CD4-positive, alpha-beta T cell treated with Interleukin-21 for 1 hour (primary cell): ENCODE results near the gene PARS2.

Source experiments
- DNase-seq: peaks from one replicate; pipeline ENCODE4 v3.0.0-alpha.2; 2020

Gene PARS2

DNA sequence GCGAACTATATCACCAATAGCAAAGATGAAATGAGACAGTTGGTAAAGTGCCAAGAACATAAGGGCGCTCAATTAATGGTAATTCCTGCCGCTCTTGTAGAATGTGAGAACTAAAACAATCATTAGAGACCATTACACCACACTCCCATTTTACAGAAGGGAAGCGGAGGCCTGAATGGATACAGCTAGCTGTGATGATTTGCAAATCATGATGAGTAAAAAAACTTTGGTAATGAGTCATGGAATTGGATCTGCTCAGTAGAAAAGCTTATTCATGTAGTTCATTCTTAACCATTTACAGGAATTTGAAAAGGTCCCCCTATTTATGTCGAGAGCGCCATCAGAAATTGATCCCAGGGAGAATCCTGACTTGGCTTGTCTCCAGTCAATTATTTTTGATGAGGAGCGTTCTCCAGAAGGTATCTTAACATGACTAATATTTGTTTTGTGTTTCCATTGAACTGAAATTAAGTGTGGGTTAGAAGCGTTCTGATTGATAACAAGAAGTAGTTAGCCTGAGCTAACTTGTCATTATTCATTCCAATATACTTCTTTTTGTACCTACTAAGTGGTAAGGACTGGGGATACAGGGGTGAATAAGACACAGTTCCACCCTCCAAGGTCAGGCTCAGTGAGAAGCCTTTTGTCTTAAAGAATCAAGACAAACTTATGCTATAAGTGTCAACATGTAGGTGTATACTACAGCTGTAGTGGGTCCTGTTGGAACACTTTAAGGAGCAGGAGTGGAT is 47.9 kb downstream of the PARS2 start:
- no peak for DNase-seq

DNA sequence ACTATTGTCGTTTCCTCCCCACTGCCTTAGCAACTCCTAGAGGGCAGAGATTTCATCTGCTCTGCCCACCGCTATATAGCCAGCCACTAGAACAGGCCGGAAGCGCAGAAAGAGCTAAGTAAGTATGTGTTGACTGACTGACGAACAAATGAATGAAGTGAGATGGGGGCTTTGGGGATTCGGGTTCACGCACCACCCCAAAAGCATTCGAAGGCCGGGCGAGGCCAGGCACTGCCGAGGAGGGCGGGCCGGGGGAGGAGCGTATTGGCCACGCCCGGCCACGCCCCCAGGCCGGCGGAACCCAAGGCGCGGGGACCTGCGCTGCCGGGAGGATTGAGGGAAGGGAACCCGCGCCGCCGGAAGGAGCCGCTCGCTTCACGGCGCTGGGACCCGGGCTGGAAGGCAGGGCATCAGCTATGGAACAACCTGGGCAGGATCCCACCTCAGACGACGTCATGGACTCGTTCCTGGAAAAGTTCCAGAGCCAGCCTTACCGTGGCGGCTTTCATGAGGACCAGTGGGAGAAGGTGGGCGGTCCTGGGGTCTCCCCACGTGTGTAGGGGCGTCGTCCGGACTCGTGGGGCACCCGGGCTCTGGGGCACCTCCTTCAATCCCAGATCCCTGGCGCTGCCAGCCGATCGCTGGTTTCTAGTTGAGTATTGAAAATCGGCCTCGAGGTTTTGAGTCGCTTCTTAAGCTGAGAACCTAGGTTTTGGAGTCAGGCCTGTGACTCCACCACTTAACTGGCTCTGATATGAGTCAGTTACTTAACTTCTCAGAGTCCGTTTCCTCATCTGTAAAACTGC is 48.6 kb downstream of the PARS2 start, which contains the start of gene TTC4:
TSS of gene TTC4 (plus strand) at position 369 of the 806 bp plus-strand sequence. CDS start at position 417, 48 bp downstream.
- DNase-seq: peak; percentile 85

DNA sequence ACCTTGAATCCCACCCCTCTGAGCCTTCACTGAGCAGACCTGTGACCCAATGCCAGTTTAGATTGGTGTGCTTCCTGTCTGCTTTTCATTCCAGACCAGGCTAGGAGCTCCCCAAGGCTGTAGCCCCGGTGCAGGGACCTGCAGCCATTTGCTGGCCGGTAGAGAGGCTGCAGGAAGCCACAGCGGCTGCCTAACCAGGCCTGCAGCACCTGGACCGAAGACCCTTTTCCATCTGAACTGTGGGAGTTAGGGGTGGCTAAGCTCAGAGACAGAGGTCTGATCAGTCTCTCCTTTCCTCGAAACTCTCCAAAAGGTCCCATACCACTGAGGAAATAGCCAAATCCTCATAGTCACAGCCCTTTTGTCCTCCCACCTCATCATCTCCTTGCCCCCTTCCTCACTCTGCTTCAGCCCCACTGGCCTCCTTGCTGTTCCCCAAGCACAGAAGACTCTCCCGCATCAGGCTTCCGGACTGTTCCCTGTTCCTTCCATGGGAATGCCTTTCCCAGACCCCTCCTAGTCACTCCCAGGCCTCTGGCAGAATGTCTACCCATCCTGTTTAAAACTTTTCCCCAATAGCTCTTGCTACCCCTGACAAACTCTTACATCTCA is 49.3 kb downstream of the PARS2 start:
- DNase-seq: no peak

DNA sequence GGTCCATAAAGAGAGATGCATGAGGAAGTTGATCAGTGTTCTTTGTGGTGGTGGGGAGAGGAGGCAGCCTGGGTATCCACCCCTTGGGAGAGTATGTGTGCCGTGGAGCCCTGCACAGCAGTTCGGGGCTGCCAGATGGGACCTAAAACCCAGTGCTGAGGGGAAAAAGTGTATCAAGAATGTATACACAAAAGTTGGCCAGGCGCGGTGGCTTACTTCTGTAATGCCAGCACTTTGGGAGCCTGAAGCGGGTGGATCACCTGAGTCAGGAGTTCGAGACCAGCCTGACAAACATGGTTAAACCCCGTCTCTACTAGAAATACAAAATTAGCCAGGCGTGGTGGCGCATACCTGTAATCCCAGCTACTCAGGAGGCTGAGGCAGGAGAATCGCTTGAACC is 52.8 kb downstream of the PARS2 start:
- DNase-seq: no peak

DNA sequence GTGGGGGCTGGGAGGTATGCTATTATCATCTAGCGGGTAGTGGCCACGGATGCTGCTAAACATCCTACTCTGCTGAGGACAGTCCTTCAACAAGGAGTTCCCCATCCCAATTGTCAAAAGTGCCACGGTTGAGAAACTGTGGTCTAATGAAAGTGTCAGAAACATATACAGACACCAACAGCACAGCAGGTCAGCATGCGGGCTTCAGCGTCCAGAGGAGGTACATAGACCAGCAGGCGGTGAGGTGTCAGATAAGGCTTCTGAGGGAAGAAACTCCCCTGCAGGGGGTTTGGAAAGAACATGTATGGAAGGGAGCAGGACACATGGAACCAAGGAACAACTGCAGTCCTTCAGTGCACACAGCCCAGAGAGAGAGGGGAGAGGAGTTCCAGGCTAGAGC is 53.5 kb downstream of the PARS2 start:
- DNase-seq: no peak

DNA sequence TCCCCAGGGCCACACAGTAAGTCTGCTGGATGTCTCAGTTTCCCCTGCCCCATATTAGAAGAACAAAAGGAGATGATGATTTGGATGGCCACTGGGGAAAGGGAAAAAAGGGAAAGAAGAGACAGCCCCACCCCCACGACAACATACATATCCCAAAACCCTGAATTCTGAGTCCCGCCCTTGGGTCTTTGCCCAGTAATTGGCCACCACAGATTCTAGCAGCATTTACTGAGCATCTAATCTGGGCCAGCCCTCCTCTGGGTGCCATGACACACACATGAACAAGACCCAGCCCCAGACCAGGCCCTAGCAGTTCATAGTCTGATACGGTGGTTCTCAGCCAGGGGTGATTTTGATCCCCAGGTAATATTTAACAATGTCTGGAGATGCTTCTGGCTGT is 53.9 kb downstream of the PARS2 start:
- DNase-seq: no peak

DNA sequence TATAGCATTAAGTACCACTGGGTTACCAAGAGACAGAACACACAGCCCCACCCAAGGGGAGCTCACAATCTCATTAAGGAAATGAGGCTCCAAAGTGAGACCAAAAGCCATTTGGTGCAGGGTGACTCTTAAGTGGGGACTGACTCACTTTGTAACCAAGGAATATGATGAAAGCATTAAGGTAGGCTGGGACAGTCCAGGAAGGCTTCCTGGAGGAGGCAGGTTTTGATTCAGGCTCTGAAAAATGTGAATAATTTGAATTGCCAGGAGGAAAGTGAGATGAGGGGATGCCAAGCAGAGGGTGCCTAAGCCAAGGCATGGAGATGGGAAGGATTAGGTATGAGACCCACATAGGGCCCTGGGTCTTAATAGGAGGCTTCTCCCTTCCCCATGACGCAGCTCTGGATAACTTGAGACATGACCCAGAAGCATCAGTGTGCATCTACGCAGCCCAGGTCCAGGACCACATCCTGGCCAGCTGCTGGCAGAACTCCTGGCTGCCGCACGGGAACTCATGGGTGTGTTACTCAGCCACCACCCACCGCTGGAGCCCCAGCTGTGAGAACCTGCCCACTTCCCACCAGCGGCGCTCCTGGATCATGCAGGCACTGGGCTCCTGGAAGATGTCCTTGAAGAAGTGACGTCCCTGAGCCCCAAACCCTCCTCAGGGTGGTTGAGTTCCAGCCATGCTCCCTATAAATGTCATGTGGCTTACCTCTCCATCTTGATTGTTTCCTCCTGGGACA is 54.6 kb downstream of the PARS2 start:
- DNase-seq: no peak

DNA sequence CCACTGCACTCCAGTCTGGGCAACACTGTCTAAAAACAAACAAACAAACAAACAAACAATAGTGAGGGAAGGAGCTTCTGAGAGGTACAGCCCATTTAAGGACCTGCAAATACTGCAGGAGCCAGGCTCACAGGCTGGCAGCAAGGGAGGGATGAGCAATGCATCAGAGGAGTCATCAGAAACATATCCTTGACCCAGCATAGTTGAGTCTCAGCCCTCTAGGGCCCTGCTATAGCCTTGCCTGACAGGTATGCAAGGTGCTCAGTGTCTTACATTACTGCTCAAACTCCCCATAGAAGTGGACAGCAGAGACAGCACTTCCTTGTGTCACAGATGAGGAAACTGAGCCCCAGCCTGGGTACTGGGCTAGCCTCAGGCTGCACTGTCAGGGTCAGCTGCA is 55.9 kb downstream of the PARS2 start:
- no peak for DNase-seq
